ENCODE results near the gene KRTAP5-3.

Gene KRTAP5-3

GRCh38 chr11:1642288-1643145 lies 34.3 kb upstream of the KRTAP5-3 start:
- DNase-seq: no peak

GRCh38 chr11:1641096-1641495 lies 32.8 kb upstream of the KRTAP5-3 start:
- no peak for DNase-seq

GRCh38 chr11:1640076-1640946 lies 32.0 kb upstream of the KRTAP5-3 start:
- peak; percentile 11 for DNase-seq

- no peak for DNase-seq
These were observed 31.4 kb upstream of the KRTAP5-3 start for GRCh38 chr11:1639666-1640065.

- DNase-seq: no peak
These were observed 30.9 kb upstream of the KRTAP5-3 start for GRCh38 chr11:1639102-1639620.

GRCh38 chr11:1638344-1638743 lies 30.1 kb upstream of the KRTAP5-3 start:
- DNase-seq: no peak

GRCh38 chr11:1637628-1638027 lies 29.4 kb upstream of the KRTAP5-3 start:
- no peak for DNase-seq

GRCh38 chr11:1636291-1636950 lies 28.2 kb upstream of the KRTAP5-3 start:
- DNase-seq: no peak

GRCh38 chr11:1633864-1634263 lies 25.6 kb upstream of the KRTAP5-3 start:
- DNase-seq: no peak

GRCh38 chr11:1632053-1632714 lies 23.9 kb upstream of the KRTAP5-3 start:
- no peak for DNase-seq

GRCh38 chr11:1631066-1631568 lies 22.9 kb upstream of the KRTAP5-3 start:
- no peak for DNase-seq

GRCh38 chr11:1630271-1630670 lies 22.0 kb upstream of the KRTAP5-3 start:
- DNase-seq: no peak

- DNase-seq: no peak
These were observed 21.3 kb upstream of the KRTAP5-3 start, which contains the start of gene KRTAP5-5 for GRCh38 chr11:1629326-1630185. KRTAP5-5 (plus strand) TSS chr11:1629775; CDS start chr11:1629841, 66 bp downstream.

GRCh38 chr11:1628506-1629325 lies 20.5 kb upstream of the KRTAP5-3 start:
- peak; percentile 69 for DNase-seq

GRCh38 chr11:1625541-1625940 lies 17.3 kb upstream of the KRTAP5-3 start:
- DNase-seq: no peak

GRCh38 chr11:1624621-1625020 lies 16.4 kb upstream of the KRTAP5-3 start:
- DNase-seq: no peak

GRCh38 chr11:1623716-1624115 lies 15.5 kb upstream of the KRTAP5-3 start:
- DNase-seq: no peak

- no peak for DNase-seq
These were observed 13.8 kb upstream of the KRTAP5-3 start, which contains the start of gene KRTAP5-4 for GRCh38 chr11:1622086-1622485. KRTAP5-4 (minus strand) TSS chr11:1622138; CDS start chr11:1622093, 45 bp downstream.

GRCh38 chr11:1619449-1619848 lies 11.2 kb upstream of the KRTAP5-3 start:
- peak; percentile 49 for DNase-seq

- DNase-seq: no peak
These were observed 10.0 kb upstream of the KRTAP5-3 start for GRCh38 chr11:1618231-1618630.
